Measurements from ENCODE around the gene MAP2K6. TPM values are rescaled to one million over a fixed set of nuclear protein-coding genes. Genes with fewer than 3 reads are reported as not detected.

MAP2K6 gene
- total RNA-seq, 2 donors from 2014 or later = 5.4 to 14.1 TPM

GRCh38 chr17:69547230-69547629, 132.7 kb downstream of the MAP2K6 start:
- Histone ChIP-seq H3K4me1 (replicated peaks) (no peaks in the 10 kb centered on the region), H3K27me3 (replicated peaks; ENCODE audit: insufficient read depth) (no peaks in the 10 kb centered on the region), H3K27ac (no peak overlapping the region), H3K4me3 (no peak overlapping the region), H3K9me3 (no peaks in the 10 kb centered on the region), H3K36me3 (no peaks in the 10 kb centered on the region)
- over 99% methylated on average over 3 of the region's 3 CpGs for WGBS
- no peak for DNase-seq (ENCODE audit: low spot score)
- TF ChIP-seq CTCF (IDR thresholded peaks at IDR 0.05) = no peak
- no peak for TF ChIP-seq POLR2AphosphoS5 (IDR thresholded peaks at IDR 0.05)
- TF ChIP-seq POLR2A (IDR thresholded peaks at IDR 0.05) = no peak
- intact Hi-C loops (cut with DNase I) = no loop called here

- TF ChIP-seq POLR2AphosphoS5 (IDR thresholded peaks at IDR 0.05) = no peak
- no peak for TF ChIP-seq CTCF (IDR thresholded peaks at IDR 0.05)
- TF ChIP-seq POLR2A (IDR thresholded peaks at IDR 0.05) = no peak
- H3K27me3 ChIP-seq (replicated peaks; ENCODE audit: insufficient read depth) = no peaks in the 10 kb centered on the region
- H3K4me1 ChIP-seq (replicated peaks) = no peaks in the 10 kb centered on the region
- 96% methylated on average over 3 of the region's 3 CpGs for WGBS
- no peaks in the 10 kb centered on the region for H3K36me3 ChIP-seq
- no peak for DNase-seq (ENCODE audit: low spot score)
- H3K9me3 ChIP-seq = no peaks in the 10 kb centered on the region
- H3K27ac ChIP-seq = no peak overlapping the region
- H3K4me3 ChIP-seq = no peak overlapping the region
- intact Hi-C loops (cut with DNase I) = no loop called here
Measured at GRCh38 chr17:69547947-69548346, 133.4 kb downstream of the MAP2K6 start.

GRCh38 chr17:69551212-69552010, 136.9 kb downstream of the MAP2K6 start:
- TF ChIP-seq CTCF (IDR thresholded peaks at IDR 0.05) (no peak), POLR2A (IDR thresholded peaks at IDR 0.05) (no peak), POLR2AphosphoS5 (IDR thresholded peaks at IDR 0.05) (no peak)
- H3K9me3 ChIP-seq = no peaks in the 10 kb centered on the region
- H3K4me3 ChIP-seq = no peak overlapping the region
- H3K36me3 ChIP-seq = no peaks in the 10 kb centered on the region
- H3K27ac ChIP-seq = no peak overlapping the region
- DNase-seq (ENCODE audit: low spot score) = no peak
- intact Hi-C loops (cut with DNase I) = no loop called here
- no peaks in the 10 kb centered on the region for H3K4me1 ChIP-seq (replicated peaks)
- H3K27me3 ChIP-seq (replicated peaks; ENCODE audit: insufficient read depth) = no peaks in the 10 kb centered on the region
- WGBS = 89% methylated on average over 1 of the region's 1 CpG

GRCh38 chr17:69552986-69553667, 138.6 kb downstream of the MAP2K6 start:
- TF ChIP-seq POLR2A (IDR thresholded peaks at IDR 0.05) = no peak
- TF ChIP-seq POLR2AphosphoS5 (IDR thresholded peaks at IDR 0.05) = no peak
- no peak for TF ChIP-seq CTCF (IDR thresholded peaks at IDR 0.05)
- intact Hi-C loops (cut with DNase I) = no loop called here
- Histone ChIP-seq H3K27me3 (replicated peaks; ENCODE audit: insufficient read depth) (no peaks in the 10 kb centered on the region), H3K4me3 (no peak overlapping the region), H3K36me3 (no peaks in the 10 kb centered on the region), H3K4me1 (replicated peaks) (no peaks in the 10 kb centered on the region), H3K9me3 (no peaks in the 10 kb centered on the region), H3K27ac (no peak overlapping the region)
- WGBS = 92% methylated on average over 5 of the region's 5 CpGs
- no peak for DNase-seq (ENCODE audit: low spot score)
